T-helper 1 cell treated with Interleukin-12 subunit alpha and Interleukin-12 subunit beta and Interleukin-4 antibody, amounts not matched to agents 30 μg/mL and 1 μg/mL, for 36 hours (primary cell): Measurements from ENCODE around the gene SHD.
"Not testable (repeated sequence)": the region's sequence is repeated elsewhere in the genome, so short reads cannot be mapped to it uniquely, and the experiment has no call there.

Source experiments
- H3K27ac Mint-ChIP-seq: one replicate; pipeline ENCODE4 v1.8.0; 2021; ENCODE audit warnings: mild to moderate bottlenecking, mixed read lengths
- H3K27me3 Mint-ChIP-seq: one replicate; pipeline ENCODE4 v1.8.0; 2021; ENCODE audit warnings: low read depth, mixed read lengths
- H3K36me3 Mint-ChIP-seq: one replicate; pipeline ENCODE4 v1.8.0; 2021; ENCODE audit warnings: low read depth, mixed read lengths
- H3K4me1 Mint-ChIP-seq: one replicate; pipeline ENCODE4 v1.8.0; 2021; ENCODE audit warnings: low read depth, mixed read lengths
- H3K4me3 Mint-ChIP-seq: one replicate; pipeline ENCODE4 v1.8.0; 2021; ENCODE audit warnings: mild to moderate bottlenecking, moderate library complexity, mixed read lengths
- H3K9me3 Mint-ChIP-seq: one replicate; pipeline ENCODE4 v1.8.0; 2021; ENCODE audit warnings: mixed read lengths

The SHD gene

DNA sequence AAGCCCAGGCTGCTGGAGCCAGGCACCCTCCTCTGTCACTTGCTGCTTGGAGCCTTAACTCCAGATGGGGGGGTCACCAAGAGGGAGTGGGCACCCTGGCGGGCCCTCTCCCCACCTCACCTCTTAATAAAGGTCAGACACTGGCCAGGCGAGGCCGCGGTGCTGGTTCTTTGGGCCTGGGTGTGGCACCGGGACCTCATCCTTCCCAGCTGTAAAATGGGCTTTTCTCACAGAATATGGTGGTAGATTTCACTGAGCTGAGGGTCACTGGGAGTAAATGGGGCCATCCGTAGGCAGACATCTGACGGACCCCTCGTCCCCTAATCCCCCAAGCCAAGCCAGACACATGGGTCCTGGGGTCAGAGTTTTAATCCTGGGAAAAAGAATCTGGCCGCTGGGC lies 44.6 kb downstream of the SHD start:
- H3K27ac Mint-ChIP-seq = no peak overlapping the region
- H3K27me3 Mint-ChIP-seq = peaks cover 4% of the 10 kb centered on the region
- no peak overlapping the region for H3K4me3 Mint-ChIP-seq
- H3K9me3 Mint-ChIP-seq = peaks cover 23% of the 10 kb centered on the region
- peaks cover 15% of the 10 kb centered on the region for H3K36me3 Mint-ChIP-seq
- peaks cover 14% of the 10 kb centered on the region for H3K4me1 Mint-ChIP-seq

DNA sequence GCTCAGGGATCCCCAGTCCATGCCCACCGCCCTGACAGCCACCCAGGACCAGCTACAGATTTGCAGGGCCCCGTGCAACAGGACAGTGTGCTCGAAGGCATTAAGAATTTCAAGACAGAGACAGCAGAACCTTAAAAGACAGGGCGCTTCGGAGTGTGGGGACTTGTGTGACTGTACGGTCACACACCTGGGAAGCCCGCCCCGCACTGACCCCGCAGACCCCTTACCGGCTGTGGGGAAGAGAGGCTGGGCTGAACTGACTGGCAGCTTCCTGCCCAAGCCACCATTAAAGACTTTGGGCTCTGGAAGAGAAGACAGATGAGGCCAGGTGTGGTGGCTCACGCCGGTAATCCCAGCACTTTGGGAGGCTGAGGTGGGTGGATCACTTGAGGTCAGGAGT lies 45.2 kb downstream of the SHD start:
- Mint-ChIP-seq H3K27me3 (peaks cover 4% of the 10 kb centered on the region), H3K36me3 (peaks cover 12% of the 10 kb centered on the region), H3K27ac (no peak overlapping the region), H3K4me3 (no peak overlapping the region), H3K4me1 (peaks cover 14% of the 10 kb centered on the region), H3K9me3 (peaks cover 18% of the 10 kb centered on the region)

DNA sequence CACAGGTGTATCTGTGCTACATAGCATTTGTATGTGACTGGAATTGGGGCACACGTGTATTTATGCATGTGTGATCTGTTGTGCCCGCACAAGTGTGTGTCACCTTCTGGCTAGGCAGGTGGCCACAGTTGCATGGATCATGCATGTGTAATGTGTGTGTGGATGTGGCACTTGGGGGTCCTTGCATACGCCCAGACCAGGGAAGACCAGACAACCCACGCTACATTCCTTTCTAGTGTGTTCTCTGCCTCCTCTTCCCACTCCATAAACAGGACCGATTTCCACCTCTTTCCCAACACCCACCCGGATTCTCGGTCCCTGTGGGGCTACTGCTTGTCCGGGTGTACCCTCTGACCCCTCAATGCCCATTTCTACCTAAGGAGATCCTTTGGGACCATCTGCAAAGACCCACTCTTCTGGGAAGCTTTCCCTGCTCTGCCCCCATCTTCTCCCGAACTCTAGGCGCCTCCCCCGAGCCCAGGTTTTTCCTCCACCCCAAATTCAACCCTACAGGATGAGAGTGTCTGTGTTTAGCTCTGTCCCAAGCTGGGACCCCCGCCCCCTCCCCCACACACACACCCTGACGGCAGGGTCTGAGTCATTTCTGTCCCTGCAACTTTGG lies 47.3 kb downstream of the SHD start:
- Mint-ChIP-seq H3K36me3 (peaks cover 2% of the 10 kb centered on the region), H3K4me1 (peaks cover 14% of the 10 kb centered on the region), H3K27me3 (peaks cover 4% of the 10 kb centered on the region), H3K9me3 (no peaks in the 10 kb centered on the region), H3K4me3 (peak overlapping the region; percentile 42), H3K27ac (no peak overlapping the region)

DNA sequence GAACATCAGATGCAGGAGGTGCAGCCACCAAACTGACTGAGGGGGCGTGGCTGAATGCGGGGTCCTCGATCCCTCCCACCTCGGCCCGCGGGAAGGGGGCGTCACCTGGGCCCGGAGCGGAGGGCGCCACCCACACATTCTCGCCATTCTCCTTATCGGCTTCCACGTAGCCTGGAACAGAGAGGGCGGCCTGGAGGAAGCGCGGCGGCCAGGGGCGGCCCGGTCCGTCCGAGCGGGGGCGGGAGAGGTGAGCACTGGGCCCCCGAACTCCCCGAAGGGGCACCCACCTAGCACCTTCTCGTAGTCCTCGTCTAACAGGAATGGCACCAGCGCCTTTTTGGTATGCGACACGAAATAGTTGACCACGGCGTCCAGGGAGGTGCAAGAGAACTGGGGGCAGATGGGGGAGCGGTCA lies 47.8 kb downstream of the SHD start:
- Mint-ChIP-seq H3K36me3 (peaks cover 2% of the 10 kb centered on the region), H3K4me3 (peak overlapping the region; percentile 79), H3K27me3 (peaks cover 4% of the 10 kb centered on the region), H3K27ac (no peak overlapping the region), H3K4me1 (peaks cover 14% of the 10 kb centered on the region), H3K9me3 (no peaks in the 10 kb centered on the region)

DNA sequence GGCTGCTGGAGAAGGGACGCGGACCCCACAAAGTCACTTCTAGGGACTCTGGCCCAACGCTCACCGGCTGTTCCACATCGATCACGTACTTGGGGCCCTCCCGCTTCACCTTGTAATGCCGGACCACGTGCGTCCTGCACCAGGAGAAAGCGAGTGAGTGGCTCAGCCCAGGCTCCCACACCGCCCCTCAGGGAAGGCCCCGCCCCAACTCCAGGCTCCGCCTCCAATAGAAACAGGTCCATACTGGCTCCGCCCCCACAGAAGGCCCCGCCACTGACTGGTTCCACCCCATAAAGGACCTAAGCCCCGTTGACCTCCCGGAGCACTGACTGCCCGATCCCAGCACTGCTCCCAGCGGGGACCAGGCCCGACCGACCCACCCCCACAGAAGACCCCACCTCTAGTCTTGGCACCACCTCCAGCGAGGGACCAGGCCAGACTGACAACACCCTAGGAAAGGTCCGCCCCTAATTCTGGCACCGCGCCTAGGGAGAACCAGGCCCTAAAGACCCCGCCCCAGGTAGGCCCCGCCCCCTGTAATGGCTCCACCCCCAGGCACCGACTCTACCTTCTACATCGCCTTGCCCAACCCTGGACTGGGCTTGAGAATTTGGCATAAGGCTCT lies 48.3 kb downstream of the SHD start:
- Mint-ChIP-seq H3K4me1 (peaks cover 14% of the 10 kb centered on the region), H3K9me3 (no peaks in the 10 kb centered on the region), H3K36me3 (peaks cover 2% of the 10 kb centered on the region), H3K27ac (peak overlapping the region; percentile 70), H3K4me3 (peak overlapping the region; percentile 79), H3K27me3 (peaks cover 4% of the 10 kb centered on the region)

DNA sequence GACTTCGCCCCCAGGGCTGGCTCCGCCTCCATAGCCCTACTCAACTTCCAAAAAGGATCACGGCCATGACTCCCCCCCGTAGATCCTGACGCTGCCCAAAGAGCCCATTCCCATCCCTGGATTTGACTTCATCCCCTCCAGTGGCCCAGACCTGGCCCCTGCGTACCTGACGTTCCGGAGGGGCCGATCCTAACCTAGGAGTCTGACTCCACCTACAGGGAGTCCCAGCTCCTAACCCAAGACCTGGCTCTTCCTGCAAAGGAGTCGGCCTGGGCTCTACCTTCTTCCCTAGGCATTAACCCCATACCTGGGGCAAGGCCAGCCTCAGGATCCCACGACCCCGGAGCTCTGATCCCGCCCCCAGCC lies 48.8 kb downstream of the SHD start:
- H3K4me3 Mint-ChIP-seq = peak overlapping the region; percentile 79
- no peaks in the 10 kb centered on the region for H3K9me3 Mint-ChIP-seq
- H3K36me3 Mint-ChIP-seq = peaks cover 2% of the 10 kb centered on the region
- peak overlapping the region; percentile 70 for H3K27ac Mint-ChIP-seq
- H3K4me1 Mint-ChIP-seq = peaks cover 14% of the 10 kb centered on the region
- H3K27me3 Mint-ChIP-seq = peaks cover 4% of the 10 kb centered on the region

DNA sequence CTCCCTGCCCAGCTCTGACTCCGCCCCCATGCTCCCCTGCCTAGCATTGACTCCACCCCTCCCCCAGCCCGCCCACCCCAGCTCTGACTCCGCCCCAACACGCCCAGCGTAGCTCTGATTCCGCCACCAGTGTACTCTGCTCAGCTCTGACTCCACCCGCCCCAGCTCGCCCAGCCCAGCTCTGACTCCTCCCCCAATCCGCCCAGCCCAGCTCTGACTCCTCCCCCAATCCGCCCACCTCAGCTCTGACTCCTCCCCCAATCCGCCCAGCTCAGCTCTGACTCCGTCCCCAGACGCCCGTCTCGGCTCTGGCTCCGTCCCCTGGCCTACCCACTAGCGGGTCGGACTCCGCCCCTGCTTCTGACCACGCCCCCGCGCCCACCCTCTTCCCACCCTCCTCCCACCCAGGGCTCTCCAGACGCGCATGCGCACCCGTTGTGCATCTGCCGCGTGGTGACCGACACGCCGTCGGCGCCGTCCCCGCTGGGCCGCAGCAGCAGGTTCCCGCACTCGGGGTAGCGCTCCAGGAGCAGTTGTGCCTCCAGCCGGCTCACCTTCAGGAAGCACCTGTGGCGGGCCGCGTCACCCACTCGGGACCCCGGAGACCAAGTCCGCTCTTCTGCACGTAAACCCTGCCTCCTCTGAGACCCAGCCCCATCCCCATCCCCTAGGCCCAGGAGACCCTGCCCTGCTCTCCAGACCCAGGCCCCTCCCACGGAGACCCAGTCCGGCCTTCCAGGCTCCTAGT lies 49.4 kb downstream of the SHD start:
- Mint-ChIP-seq H3K9me3 (no peaks in the 10 kb centered on the region), H3K4me1 (peaks cover 14% of the 10 kb centered on the region), H3K27me3 (peaks cover 4% of the 10 kb centered on the region), H3K27ac (peak overlapping the region; percentile 82), H3K36me3 (peaks cover 2% of the 10 kb centered on the region), H3K4me3 (peak overlapping the region; percentile 79)

DNA sequence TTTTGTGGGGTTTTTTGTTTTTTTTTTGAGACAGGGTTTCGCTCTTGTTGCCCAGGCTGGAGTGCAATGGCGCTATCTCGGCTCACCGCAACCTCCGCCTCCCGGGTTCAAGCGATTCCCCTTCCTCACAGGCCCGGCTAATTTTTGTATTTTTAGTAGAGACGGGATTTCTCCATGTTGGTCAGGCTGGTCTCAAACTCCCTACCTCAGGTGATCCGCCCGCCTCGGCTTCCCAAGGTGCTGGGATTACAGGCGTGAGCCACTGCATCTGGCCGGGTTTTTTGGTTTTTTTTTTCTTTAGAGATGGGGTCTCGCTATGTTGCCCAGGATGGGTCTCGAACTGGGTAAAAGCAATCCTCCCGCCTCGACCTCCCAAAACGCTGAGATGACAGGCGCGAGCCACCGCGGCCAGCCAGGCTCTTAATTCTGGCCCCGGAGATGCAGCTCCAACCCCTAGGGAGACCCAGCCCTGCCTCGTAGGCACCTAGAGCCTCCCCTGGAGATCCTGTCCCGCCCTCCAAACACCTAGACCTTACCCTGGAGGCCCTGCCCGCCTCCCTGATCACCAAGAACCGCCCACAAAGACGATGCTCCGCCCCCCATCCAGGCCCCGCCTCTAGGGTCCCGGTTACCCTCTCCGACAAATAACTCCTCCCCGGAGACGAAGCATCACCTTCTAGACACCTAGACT lies 50.1 kb downstream of the SHD start:
- not testable (repeated sequence) for H3K9me3 Mint-ChIP-seq, H3K36me3 Mint-ChIP-seq, H3K27me3 Mint-ChIP-seq
- Mint-ChIP-seq H3K4me3 (peak overlapping the region; percentile 79), H3K4me1 (peaks cover 14% of the 10 kb centered on the region), H3K27ac (peak overlapping the region; percentile 82)

DNA sequence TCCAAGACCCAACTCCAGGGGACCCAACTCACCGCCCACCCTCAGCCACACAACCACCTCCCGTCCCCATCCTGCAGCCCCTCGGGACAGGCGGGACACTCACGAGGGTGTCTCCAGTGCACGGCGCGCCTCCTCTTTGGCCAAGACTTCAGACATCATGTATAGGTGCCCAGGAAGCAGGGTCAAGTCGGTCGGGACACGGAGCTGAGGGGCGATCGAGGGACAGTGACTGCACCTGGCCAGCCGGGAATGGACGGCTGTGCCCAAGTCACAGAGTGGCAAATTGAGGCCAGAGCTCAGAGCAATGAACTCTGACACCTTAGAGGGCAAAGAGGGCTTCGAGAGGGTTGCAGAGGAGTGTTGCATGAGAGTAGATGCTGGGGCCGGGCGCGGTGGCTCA lies 50.8 kb downstream of the SHD start:
- peaks cover 4% of the 10 kb centered on the region for H3K27me3 Mint-ChIP-seq
- peaks cover 8% of the 10 kb centered on the region for H3K9me3 Mint-ChIP-seq
- no peak overlapping the region for H3K4me3 Mint-ChIP-seq
- H3K36me3 Mint-ChIP-seq = peaks cover 6% of the 10 kb centered on the region
- no peak overlapping the region for H3K27ac Mint-ChIP-seq
- peaks cover 14% of the 10 kb centered on the region for H3K4me1 Mint-ChIP-seq

DNA sequence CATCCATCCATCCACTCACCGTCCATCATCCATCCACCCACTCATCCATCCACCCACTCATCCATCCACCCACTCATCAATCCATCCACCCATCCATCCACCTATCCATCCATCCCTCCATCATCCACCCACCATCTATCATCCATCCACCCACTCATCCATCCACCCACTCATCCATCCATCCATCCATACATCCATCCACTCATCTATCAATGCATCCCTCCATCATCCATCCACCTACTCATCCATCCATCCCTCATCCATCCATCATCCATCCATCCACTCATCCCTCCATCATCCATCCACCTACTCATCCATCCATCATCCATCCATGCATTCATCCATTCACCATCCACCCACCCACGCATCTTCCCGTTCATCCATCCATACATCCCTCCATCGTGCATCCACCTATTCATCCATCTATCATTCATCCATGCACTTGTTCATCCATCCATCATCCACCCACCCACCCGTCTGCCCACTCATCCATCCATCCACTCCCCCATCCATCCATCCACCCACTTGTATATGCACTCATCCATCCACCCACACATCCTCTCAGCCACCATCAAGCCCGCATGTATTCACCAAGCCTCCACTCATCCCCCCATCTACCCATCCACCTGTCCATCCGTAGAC lies 56.0 kb downstream of the SHD start:
- no peak overlapping the region for H3K27ac Mint-ChIP-seq
- peaks cover 14% of the 10 kb centered on the region for H3K9me3 Mint-ChIP-seq
- H3K27me3 Mint-ChIP-seq = no peaks in the 10 kb centered on the region
- no peak overlapping the region for H3K4me3 Mint-ChIP-seq
- H3K36me3 Mint-ChIP-seq = peaks cover 9% of the 10 kb centered on the region
- H3K4me1 Mint-ChIP-seq = peaks cover 16% of the 10 kb centered on the region

DNA sequence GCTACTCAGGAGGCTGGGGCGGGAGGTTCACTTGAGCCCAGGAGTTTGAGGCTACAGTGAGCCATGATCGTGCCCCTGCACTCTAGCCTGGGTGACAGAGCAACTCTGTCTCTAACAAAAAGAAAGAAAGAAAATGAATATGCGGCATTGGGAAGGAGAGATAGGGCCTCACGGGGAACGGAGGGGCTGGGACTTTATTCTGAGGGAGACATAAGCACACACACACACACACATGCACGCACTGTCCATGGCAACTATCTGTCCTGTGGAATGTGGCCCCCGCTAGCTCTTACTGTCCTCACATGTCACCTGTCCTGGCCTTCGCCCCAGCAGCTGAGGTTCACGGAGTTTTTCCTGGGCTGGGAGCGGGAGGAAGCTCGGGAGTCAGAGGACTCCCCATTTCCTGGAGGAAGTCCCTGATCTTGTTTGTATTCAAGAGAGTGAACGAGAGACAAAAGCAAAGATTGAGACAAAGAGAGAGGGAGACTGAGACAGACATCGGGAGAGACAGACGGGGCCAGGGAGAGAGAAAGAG lies 58.9 kb downstream of the SHD start:
- H3K36me3 Mint-ChIP-seq = peaks cover 9% of the 10 kb centered on the region
- no peaks in the 10 kb centered on the region for H3K27me3 Mint-ChIP-seq
- peak overlapping the region; percentile 92 for H3K27ac Mint-ChIP-seq
- H3K9me3 Mint-ChIP-seq = peaks cover 14% of the 10 kb centered on the region
- H3K4me3 Mint-ChIP-seq = peak overlapping the region; percentile 88
- H3K4me1 Mint-ChIP-seq = peaks cover 19% of the 10 kb centered on the region

DNA sequence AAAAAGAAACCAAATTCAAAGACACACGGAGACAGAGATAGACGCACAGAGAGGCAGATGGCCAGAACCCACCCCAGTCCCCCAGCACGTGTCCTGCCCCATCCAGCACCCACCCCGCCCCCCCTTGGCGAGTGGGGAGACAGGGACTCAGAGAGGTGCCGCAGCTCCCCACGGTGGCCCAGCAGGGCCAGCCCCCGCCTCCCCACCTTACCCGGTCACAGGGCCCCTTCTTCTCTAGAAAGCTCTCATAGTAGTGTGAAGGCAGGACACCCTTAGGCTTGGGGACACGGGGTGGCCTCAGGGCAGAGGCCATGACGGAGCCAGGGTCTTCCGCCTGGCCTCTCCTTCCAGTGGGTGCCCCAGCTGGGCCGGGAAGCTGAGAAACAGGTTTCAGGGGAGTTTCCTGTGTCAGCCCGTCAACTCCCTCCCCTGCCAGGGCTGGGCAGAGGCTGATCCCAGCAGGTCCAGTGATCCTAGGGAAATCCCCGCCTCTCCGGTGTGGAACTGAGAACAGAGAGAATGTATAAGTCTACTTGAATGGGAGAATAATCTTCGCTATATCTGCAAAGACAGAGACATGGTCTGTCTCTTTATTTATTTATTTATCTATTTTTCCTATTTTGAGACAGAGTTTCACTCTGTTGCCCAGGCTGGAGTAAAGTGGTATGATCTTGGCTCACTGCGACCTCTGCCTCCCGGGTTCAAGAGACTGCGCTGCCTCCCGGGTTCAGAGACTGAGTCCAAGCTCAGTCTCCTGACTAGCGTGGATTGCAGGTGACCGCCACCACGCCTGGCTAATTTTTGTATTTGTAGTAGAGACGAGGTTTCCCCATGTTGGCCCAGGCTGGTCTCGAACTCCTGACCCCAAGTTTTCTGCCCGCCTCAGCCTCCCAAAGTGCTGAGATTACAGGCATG lies 59.6 kb downstream of the SHD start, which contains the start of gene STAP2:
Gene STAP2 (minus strand): TSS at position 387 of the 915 bp plus-strand sequence. CDS start 74 bp downstream, at position 313.
- Mint-ChIP-seq H3K27me3 (no peaks in the 10 kb centered on the region), H3K36me3 (peaks cover 9% of the 10 kb centered on the region), H3K4me1 (peaks cover 19% of the 10 kb centered on the region), H3K27ac (peak within 1 kb of the TSS; percentile 92), H3K9me3 (peaks cover 14% of the 10 kb centered on the region), H3K4me3 (peak within 1 kb of the TSS; percentile 88)
